ENCODE results near the gene GSTK1. TPM values are rescaled to one million over a fixed set of nuclear protein-coding genes. Genes with fewer than 3 reads are reported as not detected.
"Not testable (repeated sequence)": the region's sequence is repeated elsewhere in the genome, so short reads cannot be mapped to it uniquely, and the experiment has no call there.

The GSTK1 gene
- total RNA-seq, 1 donor from 2014 or later, result 328 TPM

DNA sequence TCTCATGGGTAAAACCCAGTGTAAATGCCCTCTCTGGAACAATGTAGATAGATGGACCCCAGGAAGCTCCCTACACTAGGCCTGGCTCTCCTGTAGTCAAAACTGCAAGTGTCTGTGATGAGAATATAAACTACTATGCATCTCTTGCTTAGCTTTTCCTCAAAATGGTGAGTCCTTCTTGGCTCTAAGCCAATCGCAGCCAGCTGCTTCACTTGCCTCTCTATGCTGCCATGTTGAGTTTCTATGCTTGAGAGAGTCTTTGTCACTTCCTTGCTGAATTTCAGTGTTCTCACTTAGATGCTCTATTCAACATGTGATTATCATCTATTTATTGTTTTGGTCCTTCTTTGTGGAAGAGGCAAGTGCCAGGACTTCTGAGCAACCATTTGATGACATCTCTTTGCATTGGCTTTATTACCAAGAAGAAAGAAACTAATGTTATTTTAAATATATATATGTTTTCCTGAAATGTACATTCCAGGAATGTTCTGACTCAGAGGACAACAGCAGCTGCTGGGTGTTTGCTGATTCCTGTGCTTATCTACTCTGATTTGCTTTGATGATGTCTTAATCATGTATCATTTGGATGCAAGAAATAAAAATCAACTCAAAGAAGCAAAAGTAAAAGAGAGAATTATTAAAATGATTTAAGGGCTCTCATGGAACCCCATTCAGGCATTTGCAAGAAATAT, 24.8 kb upstream of the GSTK1 start:
- intact Hi-C loops (cut with micrococcal nuclease), result no loop called here

DNA sequence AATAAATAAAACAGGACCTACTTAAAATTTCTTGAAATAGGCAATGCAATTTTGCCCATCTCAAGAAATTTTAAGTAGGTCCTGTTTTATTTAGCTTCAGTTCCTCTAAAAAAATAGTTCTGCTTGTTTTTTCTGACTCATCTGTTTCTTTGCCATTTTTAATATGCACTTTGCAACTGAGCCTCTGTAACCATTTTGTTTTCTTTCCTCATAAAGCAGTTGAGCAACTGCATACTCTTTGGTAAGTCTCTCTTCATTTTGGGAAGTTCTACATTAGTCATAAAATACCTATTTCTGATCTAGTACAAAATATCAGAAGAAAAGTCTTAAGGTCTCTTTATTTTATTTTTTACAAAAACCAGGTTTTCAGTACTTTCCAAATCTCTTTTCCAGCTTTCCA, 23.4 kb upstream of the GSTK1 start:
- intact Hi-C loops (cut with micrococcal nuclease), result loop anchor here (1.0 to 5.0 kb wide), 13 partner anchors 10 to 887 kb away; partner anchors contain the start of genes FAM131B, GSTK1 and TCAF1

DNA sequence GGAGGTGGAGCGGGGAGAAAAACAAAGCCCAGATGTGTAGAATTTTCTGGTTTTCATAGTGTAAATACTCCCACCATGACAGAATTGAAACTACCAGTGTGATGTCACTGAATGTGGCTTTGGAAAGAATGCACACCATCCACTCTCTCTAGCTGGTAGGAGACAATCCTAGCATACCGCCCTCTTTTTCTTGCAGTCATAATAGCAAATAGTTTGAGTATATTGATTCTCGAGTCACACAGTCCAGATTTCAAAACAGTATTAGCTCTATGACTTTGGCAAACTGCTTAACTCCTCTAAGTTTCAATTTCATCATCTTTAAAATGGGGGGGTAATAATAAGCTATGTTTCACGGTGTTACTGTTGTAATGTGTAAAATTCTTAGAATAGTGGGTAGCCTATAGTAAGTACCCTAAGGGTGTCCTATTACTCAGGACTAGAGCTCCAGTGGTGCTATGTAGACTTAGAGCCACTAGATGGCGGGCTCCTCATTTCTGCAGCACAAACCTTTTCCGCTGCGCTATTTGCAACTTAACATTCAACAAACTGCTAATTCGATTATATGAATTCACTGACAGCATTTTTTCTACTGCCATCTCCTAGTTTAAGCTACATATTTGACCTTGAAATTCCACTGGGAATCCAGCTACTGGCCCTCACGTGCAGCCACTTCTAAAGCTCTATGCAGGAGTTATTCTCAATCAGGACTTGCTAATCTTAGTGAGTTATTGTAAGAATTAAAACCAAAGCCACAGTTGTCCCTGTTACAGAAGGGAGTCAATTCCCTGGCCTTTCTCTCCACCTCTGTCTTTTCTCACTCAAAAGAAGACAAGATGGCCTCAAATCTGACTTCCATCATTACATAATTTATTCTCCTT, 22.7 kb upstream of the GSTK1 start:
- intact Hi-C loops (cut with micrococcal nuclease), result loop anchor here (1.0 to 5.0 kb wide), 13 partner anchors 10 to 887 kb away; partner anchors contain the start of genes FAM131B, GSTK1 and TCAF1

DNA sequence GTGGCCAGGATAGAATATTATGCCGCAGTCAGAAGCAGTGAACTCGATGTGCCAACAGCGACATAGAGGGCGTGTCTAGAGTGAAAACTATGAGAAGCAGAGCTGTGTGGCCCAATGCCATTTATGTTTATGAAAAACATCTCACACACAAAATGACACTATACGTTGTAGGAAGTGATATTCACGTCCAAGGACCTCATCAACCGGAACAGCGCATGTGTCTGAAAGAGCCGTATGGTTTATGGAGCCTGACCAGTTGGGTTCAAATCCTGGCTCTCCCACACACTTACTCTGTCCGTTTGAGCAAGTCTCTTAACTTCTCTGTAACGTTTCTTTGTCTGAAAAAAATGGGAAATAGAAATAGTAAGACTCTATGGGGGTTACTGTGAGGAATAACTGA, 20.9 kb upstream of the GSTK1 start:
- intact Hi-C loops (cut with micrococcal nuclease), result loop anchor here (5.0 kb wide), 1 partner anchor 885 kb away; no protein-coding TSS in a partner anchor

DNA sequence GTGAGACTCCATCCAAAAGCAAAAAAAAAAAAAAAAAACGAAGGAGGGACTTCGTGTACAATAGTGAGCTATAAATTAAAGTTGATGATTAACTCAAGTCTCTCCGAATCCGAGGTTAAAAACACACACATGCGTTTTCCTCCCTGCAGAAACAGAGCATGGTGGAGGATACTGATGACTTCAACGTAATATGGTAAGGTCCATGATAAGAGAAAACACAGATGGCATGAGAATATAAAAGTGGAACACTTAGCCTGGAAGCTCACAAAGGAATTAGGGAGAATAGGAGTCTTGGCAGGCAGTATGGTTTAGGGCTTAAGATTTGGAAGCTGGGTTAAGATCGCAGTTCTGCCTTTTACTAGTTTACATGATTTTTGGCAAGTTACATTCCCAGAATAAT, 20.1 kb upstream of the GSTK1 start:
- intact Hi-C loops (cut with micrococcal nuclease), result loop anchor here (5.0 kb wide), 1 partner anchor 884 kb away; no protein-coding TSS in a partner anchor

DNA sequence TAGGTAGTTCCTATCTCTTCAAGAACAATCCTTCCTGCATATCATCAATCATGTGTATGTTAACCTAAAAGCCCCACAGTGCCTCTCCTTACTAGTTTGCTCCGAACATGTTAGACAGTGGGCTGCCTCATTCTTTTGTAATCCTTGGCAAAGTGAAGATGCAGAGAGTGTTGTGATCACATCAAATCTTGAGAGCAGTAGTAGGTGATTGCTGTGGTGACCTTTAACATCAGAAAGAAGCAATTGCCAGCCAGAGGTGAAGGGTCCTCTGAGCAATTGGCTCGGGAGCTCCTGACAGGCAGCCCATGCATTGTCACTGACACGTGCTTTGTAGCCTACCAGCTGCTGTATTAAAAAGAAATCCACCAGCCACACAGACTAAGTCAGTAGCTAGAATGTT, 19.6 kb upstream of the GSTK1 start:
- intact Hi-C loops (cut with micrococcal nuclease), result loop anchor here (1.0 to 5.0 kb wide), 2 partner anchors 9 to 884 kb away; no protein-coding TSS in a partner anchor

DNA sequence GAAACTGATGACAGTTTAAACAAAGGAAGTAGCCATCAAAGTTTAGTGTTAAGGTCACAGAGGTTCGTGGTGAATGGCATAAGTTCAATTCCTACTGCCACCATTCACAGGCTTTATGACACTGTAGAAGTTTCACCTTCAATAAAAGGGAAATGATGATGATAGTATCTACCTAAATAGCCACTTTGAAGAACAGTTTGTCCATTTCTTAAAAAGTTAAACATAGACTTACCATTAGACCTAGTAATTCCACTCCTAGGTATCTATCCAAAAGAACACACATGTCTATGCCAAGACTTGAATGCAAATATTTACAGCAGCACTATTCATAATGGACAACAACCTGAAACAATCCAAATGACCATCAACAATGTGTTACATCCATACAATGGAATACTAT, 18.9 kb upstream of the GSTK1 start:
- intact Hi-C loops (cut with micrococcal nuclease), result loop anchor here (1.0 to 5.0 kb wide), 2 partner anchors 8 to 883 kb away; no protein-coding TSS in a partner anchor

DNA sequence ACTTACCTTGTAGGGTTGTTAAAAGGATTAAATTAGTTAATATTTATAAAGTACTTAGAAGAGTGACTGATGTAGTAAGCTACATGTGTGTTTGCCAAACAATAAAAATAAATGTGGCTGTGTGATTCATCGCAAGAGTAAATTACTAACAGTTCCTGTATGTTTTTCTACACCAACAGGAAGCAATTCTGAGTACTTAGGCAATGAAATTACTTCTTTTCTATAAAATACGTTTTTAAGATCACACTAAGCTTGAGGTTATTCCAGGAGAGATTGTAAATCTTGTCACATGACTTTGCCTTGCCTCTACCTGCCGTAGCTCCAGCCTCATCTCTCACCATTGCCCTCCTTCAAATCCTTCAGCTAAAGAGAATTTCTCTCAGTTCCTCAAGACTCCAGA, 18.1 kb upstream of the GSTK1 start:
- intact Hi-C loops (cut with micrococcal nuclease), result no loop called here

DNA sequence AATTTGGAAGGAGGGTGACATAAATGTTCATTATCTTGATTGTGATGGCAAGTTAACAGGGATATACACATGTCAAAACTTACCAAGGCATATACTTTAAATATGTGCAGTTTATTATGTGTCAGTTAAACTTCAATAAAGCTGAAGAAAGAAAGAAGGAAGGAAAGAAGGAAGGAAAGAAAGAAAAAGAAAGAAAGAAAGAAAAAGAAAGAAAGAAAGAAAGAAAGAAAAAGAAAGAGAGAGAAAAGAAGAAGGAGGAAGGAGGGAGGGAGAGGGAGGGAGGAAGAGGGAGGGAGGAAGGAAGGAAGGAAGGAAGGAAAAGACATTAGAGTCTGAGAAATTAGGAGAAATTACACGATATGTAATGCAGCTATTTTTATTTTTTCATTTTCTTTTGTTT, 15.9 kb upstream of the GSTK1 start:
- intact Hi-C loops (cut with micrococcal nuclease), result no loop called here

DNA sequence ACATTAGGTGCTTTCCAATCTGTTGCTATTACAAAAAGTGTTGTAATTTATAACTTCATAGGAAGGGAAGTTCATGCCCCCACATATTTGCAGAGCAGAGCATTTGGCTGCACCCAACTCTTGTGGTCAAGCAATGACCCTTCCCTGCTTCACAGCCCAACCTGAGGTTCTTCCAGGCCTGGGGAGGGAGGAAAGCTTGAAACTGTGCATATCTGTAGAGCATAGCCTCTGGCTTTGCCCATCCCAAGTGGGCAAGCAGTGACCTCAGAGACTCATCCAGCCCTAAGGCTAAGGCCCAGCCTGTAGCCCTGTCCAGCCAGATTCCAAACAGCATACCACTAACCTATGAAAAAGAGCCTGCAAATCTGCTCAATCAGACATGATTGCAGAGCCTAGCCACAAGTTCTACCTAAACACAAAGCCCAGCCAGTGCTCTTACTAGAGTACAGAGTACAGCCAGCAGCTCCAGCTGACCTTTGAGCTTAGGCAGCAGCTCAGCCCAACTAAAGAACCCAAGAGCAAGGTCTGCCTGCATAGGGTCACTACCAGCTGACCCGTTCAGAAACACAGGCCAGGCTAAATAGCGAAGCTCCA, 14.4 kb upstream of the GSTK1 start:
- intact Hi-C loops (cut with micrococcal nuclease), result no loop called here

DNA sequence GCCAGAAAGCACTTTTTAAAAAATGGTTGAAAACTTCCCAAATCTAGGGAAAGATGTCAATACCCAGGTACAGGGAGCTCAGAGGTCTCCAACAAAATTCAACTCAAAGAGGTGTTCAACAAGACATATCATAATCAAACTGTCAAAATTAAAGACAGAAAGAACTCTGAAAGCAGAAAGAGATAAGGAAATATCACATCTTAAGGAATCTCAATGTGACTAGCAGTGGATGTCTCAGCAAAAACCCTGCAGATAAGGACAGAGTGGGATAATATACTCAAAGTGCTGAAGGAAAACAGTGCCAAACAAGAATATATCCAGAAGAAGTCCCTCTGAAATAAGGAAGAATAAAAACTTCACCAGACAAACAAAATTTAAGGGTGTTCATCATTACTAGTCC, 13.0 kb upstream of the GSTK1 start:
- intact Hi-C loops (cut with micrococcal nuclease), result loop anchor here (1.0 to 5.0 kb wide), 2 partner anchors 10 to 443 kb away; no protein-coding TSS in a partner anchor

DNA sequence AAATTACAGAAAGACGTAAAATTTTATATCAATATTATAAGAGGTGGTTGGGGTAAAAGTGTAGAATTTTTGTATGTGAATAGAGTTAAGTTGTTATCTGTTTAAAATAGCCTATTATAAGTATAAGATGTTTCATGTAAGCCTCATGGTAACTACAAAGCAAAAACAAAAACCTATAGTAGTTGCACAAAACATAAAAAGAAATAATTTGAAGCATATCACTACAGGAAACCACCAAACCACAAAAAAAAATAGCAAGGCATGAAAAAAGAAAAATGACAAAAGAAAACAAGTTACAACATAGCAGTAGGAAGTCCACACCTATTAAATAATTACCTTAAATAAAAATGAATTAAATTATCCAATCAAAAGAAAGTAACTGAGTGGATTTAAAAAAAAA, 12.4 kb upstream of the GSTK1 start:
- intact Hi-C loops (cut with micrococcal nuclease), result loop anchor here (1.0 to 5.0 kb wide), 4 partner anchors 8 to 444 kb away; partner anchors contain the start of gene GSTK1

DNA sequence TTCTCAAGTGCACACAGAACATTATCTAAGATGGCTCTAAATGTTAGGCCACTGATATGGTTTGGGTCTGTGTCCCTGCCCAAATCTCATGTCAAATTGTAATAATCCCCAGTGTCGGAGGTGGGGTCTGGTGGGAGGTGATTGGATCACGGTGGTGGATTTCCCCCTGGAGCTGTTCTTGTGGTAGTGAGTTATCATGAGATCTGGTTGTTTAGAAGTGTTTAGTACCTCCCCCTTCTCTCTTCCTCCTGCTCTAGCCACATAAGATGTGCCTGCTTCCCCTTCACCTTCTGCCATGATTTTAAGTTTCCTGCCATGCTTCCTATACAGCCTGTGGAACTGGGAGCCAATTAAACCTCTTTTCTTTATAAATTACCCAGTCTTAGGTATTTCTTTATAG, 11.2 kb upstream of the GSTK1 start:
- intact Hi-C loops (cut with micrococcal nuclease), result loop anchor here (1.0 to 5.0 kb wide), 2 partner anchors 8 to 445 kb away; no protein-coding TSS in a partner anchor

DNA sequence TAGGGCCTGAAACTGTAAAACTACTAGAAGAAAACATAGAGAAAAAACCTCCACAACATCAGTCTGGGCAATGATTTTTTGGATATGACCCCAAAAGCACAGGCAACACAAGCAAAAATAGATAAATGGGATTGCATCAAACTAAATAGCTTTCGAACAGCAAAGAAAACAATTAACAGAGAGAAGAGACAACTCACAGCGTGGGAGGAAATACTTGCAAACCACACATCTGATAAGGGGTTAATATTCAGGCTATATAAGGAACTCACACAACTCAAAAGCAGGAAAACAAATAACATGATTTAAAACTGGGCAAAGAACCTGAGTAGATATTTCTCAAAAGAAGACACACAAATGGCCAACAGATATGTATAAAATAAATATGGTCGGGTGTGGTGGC, 7.7 kb upstream of the GSTK1 start:
- intact Hi-C loops (cut with micrococcal nuclease), result no loop called here

DNA sequence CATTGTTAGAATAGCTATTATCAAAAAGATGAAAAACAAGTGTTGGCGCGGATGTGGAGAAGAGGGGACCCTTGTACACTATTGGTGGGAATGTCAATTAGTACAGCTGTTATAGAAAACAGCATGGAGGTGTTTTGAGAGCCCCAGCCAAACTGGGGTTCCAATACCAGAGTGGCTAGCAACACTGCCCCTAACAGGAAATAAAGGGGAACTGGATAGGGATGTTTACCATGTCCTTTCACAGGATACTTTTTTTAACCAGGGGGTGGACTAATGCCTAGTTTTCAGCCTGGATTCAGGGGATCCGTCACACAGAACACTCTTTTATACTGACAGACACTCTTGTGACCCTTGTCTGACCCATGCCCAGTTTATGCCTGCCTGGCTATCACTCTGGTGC, 6.9 kb upstream of the GSTK1 start:
- intact Hi-C loops (cut with micrococcal nuclease), result no loop called here

DNA sequence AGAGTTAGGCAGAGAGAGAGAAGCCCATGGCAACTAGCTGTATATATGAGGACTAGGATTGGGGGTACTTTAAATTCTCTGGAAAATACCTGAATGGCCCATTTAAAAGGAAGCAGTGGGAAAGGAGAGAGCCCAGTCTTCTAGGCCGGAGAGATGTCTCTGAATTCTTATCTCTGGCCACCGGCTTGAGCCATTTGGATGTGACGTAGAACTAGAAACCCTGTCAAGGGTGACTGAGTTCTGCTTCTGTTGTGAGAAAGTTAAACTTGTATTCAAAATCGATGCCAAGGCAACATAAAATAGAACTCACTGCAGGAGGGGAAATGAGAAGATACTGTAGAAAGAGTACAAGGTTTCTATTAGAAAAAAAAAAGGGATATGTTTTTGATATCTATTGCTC, 6.3 kb upstream of the GSTK1 start:
- intact Hi-C loops (cut with micrococcal nuclease), result no loop called here

DNA sequence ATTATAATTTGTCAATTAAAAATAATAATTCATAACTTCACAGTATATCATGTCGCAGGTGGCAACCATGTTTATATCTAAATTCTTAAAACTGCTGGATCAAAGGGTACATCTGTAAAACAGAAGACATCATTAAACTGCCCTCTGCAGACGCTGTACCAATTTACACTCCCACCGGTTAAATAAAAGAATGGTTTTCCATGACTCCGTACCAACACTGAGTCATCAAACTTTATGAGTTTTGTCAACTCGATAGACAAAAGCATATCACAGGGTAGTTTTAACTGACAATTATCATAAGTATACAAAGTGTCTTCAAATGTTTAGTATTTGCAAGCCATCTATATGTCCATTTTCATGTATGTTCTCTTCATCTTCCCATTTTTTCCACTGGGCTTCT, 5.7 kb upstream of the GSTK1 start:
- intact Hi-C loops (cut with micrococcal nuclease), result no loop called here

DNA sequence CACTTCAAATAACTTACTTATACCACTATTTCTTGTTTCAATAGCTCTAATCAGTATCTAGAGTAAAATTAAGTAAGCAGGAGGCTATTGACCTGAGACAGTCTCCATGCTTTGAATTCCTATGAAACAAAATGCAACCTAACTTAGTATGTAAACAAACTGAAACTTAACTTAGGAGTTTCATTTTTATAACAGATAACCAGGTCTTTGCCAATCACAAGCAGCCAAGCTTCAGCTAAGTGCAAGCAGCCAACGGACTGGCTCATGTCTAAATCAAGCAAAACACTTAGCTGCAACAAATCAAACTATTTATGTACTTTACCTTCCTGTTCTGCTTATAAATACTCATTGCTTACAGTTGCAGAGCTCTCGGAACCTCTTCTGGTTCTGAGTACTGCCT, 4.4 kb upstream of the GSTK1 start:
- intact Hi-C loops (cut with micrococcal nuclease), result loop anchor here (1.0 kb wide), 2 partner anchors 8 to 19 kb away; no protein-coding TSS in a partner anchor

DNA sequence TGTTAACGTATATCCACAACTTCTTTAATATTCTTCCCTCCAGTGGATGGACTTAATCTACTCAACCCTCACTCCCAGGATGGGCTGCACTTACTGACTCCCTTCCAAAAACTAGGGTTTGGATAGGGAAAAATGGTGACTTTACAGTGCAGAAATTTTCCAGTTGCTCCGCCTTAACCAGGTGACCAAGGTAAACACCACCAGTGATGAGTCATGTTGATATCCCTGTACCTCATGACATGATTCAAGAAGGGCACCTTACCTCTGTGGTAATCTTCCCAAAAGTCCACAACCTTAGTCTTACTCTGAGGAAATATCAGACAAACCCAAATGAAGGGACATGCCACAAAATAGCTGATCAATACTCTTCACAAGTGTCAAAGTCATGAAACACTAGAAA, 3.5 kb upstream of the GSTK1 start:
- intact Hi-C loops (cut with micrococcal nuclease), result loop anchor here (1.0 kb wide), 2 partner anchors 8 to 19 kb away; no protein-coding TSS in a partner anchor

DNA sequence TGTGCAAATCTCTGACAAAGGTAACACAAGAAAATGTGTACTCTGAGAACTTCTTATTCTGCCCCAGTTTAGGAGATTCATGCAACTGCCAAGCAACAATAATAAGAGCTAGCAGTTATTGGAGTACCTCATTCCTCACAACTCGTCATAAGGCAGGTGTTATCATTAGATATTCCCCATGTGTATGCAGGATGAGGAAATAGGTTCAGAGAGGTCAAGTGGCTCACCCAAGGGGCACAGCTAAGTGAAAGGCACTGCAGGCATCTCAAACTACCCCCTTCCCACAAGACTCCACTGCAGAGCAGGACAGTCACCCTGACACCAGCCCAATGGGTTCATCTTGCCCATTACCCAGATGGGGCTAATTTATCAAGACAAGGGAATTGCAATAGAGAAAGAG, 1.3 kb upstream of the GSTK1 start:
- intact Hi-C loops (cut with micrococcal nuclease), result loop anchor here (2.0 kb wide), 1 partner anchor 17 kb away; no protein-coding TSS in a partner anchor

DNA sequence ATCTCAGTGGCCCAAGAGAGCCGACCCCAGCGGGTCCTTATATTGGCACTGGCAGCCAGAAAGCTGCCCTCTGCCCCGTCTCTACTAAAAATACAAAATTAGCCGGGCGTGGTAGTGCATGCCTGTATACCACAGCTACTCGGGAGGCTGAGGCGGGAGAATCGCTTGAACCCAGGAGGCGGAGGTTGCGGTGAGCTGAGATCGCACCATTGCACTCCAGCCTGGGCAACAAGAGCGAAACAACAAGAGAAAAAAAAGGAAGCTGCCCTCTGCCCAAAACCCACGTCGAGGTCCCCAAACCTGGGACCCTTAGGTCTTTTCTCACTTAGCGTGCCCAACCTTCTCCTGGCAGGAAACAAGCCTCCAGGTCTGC, 941 bp downstream of the GSTK1 start:
- intact Hi-C loops (cut with micrococcal nuclease), result not testable (repeated sequence)
